Nephron progenitor cell (in vitro differentiated cells): ENCODE results near the gene AADAC.

Source experiments
- DNase-seq: peaks from one replicate; pipeline ENCODE4 v3.0.0; 2021
- H3K27ac Mint-ChIP-seq: 2 replicates; pipeline ENCODE4 v1.8.0; 2021; ENCODE audit warnings: mild to moderate bottlenecking, moderate library complexity, mixed read lengths
- H3K27me3 Mint-ChIP-seq: 2 replicates; pipeline ENCODE4 v1.8.0; 2021; ENCODE audit warnings: mild to moderate bottlenecking, low read depth, mixed read lengths; ENCODE audit not compliant: poor library complexity
- H3K36me3 Mint-ChIP-seq: 2 replicates; pipeline ENCODE4 v1.8.0; 2021; ENCODE audit warnings: low read depth, mixed read lengths
- H3K4me1 Mint-ChIP-seq: 2 replicates; pipeline ENCODE4 v1.8.0; 2021; ENCODE audit warnings: mixed read lengths
- H3K4me3 Mint-ChIP-seq: 2 replicates; pipeline ENCODE4 v1.8.0; 2021; ENCODE audit warnings: mild to moderate bottlenecking, moderate library complexity, mixed read lengths
- H3K9me3 Mint-ChIP-seq: 2 replicates; pipeline ENCODE4 v1.8.0; 2021; ENCODE audit warnings: mild to moderate bottlenecking, moderate library complexity, mixed read lengths
- CTCF ChIP-seq: fragments of 200-600 bp; sonication (generic); IDR thresholded peaks from 2 replicates; pipeline ENCODE4 v1.5.0; 2021; ENCODE audit warnings: antibody characterized with exemption

AADAC gene

DNA sequence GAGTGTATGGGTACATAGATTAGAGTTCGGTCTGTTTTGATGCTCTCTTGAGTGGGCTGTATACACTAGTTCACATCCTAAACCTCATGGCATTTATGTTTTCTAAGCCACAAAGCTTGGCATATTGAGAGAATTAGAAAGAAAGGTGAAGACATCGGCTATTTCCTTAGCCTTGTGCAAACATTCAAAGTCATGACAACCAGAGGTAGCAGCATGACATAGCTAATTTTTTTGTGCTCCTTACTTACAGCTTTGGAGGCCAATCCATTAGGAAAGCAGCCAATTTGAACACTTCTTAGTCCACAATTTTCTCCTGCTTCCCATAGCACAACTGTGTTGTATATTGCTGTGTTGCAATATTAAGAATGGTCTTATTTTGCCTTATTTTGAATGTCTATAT lies 21.5 kb upstream of the AADAC start:
- no peak for DNase-seq
- TF ChIP-seq CTCF = no peak
- no peaks in the 10 kb centered on the region for H3K27me3 Mint-ChIP-seq
- no peaks in the 10 kb centered on the region for H3K4me1 Mint-ChIP-seq
- H3K9me3 Mint-ChIP-seq = peaks cover 5% of the 10 kb centered on the region
- no peaks in the 10 kb centered on the region for H3K36me3 Mint-ChIP-seq
- H3K4me3 Mint-ChIP-seq = no peak overlapping the region
- H3K27ac Mint-ChIP-seq = no peak overlapping the region

DNA sequence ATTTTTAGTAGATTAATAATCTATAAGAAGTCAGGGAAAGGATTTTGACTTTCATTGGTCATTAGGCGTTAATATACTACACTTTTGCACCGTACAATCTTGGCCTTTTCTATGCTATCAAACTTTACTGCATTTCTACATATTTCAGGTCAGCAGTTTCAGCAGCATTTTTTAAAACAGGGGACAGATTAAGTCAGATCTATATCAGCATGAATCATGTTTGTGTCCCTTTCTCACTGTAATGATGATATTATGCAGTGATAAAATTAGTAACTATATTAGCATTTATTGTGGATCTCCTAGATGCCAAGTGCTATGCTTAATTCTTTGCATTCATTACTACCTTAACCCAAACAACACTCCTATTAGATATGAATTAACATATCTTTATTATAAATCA lies 20.3 kb upstream of the AADAC start:
- no peak for TF ChIP-seq CTCF
- H3K27ac Mint-ChIP-seq = no peak overlapping the region
- no peak overlapping the region for H3K4me3 Mint-ChIP-seq
- H3K4me1 Mint-ChIP-seq = no peaks in the 10 kb centered on the region
- H3K36me3 Mint-ChIP-seq = no peaks in the 10 kb centered on the region
- no peak for DNase-seq
- H3K9me3 Mint-ChIP-seq = peaks cover 5% of the 10 kb centered on the region
- H3K27me3 Mint-ChIP-seq = no peaks in the 10 kb centered on the region

GRCh38 chr3:151794080-151794479 lies 19.8 kb upstream of the AADAC start:
- Mint-ChIP-seq H3K4me3 (no peak overlapping the region), H3K36me3 (no peaks in the 10 kb centered on the region), H3K9me3 (peaks cover 5% of the 10 kb centered on the region), H3K27ac (no peak overlapping the region), H3K27me3 (no peaks in the 10 kb centered on the region), H3K4me1 (no peaks in the 10 kb centered on the region)
- TF ChIP-seq CTCF = no peak
- DNase-seq = no peak

GRCh38 chr3:151795276-151795675 lies 18.6 kb upstream of the AADAC start:
- Mint-ChIP-seq H3K4me3 (no peak overlapping the region), H3K4me1 (no peaks in the 10 kb centered on the region), H3K27ac (peak overlapping the region; percentile 23), H3K9me3 (peaks cover 5% of the 10 kb centered on the region), H3K36me3 (no peaks in the 10 kb centered on the region), H3K27me3 (no peaks in the 10 kb centered on the region)
- DNase-seq = no peak
- no peak for TF ChIP-seq CTCF

DNA sequence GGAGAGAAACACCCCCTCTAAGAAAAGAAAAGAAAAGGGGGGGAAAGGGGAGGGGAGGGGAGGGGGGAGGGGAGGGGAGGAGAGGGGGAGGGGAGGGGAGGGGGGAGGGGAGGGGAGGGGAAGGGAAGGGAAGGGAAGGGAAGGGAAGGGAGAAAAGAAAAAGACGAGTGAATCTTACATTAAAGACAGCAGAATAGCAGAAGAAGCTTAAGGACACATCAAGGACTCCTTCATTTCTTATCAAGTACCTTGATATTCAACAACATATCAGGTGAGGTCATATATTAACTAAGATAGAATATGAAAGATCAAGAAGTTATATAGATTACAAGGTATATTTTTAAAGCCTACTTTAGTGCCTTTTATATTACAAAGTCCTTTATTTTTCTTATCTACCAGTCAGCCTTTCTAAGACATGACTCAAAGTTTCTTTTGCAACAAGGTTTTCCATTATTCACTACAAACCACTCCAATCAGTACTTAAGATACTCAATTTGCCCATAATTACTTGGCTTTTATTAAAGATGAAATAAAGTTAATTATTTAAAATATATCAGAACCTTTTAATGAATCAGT lies 17.7 kb upstream of the AADAC start:
- Mint-ChIP-seq H3K4me3 (no peak overlapping the region), H3K9me3 (no peaks in the 10 kb centered on the region), H3K4me1 (no peaks in the 10 kb centered on the region), H3K36me3 (no peaks in the 10 kb centered on the region), H3K27ac (no peak overlapping the region), H3K27me3 (no peaks in the 10 kb centered on the region)
- DNase-seq = no peak
- TF ChIP-seq CTCF = no peak

DNA sequence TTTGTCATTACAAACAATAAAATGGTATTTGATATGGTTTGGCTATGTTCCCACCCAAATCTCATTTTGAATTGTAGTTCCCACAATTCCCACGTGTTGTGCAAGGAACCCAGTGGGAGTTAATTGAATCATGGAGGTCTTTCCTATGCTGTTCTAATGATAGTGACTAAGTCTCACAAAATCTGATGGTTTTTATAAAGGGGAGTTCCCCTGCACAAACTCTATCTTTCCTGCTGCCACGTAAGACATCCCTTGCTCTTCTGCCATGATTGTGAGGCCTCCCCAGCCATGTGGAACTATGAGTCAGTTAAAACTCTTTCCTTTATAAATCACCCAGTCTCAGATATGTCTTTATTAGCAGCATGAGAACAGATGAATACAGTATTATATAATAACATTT lies 15.4 kb upstream of the AADAC start:
- Mint-ChIP-seq H3K9me3 (no peaks in the 10 kb centered on the region), H3K4me3 (no peak overlapping the region), H3K27ac (no peak overlapping the region), H3K27me3 (no peaks in the 10 kb centered on the region), H3K4me1 (no peaks in the 10 kb centered on the region), H3K36me3 (no peaks in the 10 kb centered on the region)
- TF ChIP-seq CTCF = no peak
- DNase-seq = no peak
